Endothelial cell of umbilical vein (primary cell): ENCODE results near the gene P3H2.

Experiments used
- POLR2AphosphoS5 ChIP-seq: IDR thresholded peaks from 2 replicates; pipeline ENCODE4 v1.6.1; 2012; ENCODE audit warnings: low read depth, mild to moderate bottlenecking, control low read depth, low read length, moderate library complexity; ENCODE audit not compliant: insufficient read depth
- TF ChIP-seq, protein P1 (sequence below), 2 donors: IDR thresholded peaks; 1 replicate in 1 of 2; 2 replicates in 1 of 2; pipeline ENCODE4 v1.5.1; 2011; ENCODE audit warnings: low read length in 2 of 2, mild to moderate bottlenecking in 2 of 2, moderate library complexity in 2 of 2, control low read depth in 1 of 2, inconsistent platforms in 1 of 2, low read depth in 1 of 2; ENCODE audit not compliant: insufficient read depth in 1 of 2; ENCODE audit errors: extremely low read depth in 1 of 2

DNA sequence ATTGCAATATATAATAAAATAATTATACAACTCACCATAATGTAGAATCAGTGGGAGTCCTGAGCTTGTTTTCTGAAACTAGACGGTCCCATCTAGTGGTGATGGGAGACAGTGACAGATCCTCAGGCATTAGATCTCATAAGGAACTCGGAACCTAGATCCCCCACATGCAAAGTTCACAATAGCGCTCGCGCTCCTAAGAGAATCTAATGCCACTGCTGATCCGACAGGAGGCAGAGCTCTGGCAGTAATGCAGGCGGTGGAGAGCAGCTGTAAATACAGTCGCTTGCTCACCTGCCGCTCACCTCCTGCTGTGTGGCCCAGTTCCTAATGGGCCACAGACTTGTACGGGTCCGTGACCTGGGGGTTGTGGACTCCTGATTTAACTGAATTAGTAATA is 87.8 kb downstream of the P3H2 start:
- TF ChIP-seq POLR2AphosphoS5: no peak
- TF ChIP-seq, protein P1, sequence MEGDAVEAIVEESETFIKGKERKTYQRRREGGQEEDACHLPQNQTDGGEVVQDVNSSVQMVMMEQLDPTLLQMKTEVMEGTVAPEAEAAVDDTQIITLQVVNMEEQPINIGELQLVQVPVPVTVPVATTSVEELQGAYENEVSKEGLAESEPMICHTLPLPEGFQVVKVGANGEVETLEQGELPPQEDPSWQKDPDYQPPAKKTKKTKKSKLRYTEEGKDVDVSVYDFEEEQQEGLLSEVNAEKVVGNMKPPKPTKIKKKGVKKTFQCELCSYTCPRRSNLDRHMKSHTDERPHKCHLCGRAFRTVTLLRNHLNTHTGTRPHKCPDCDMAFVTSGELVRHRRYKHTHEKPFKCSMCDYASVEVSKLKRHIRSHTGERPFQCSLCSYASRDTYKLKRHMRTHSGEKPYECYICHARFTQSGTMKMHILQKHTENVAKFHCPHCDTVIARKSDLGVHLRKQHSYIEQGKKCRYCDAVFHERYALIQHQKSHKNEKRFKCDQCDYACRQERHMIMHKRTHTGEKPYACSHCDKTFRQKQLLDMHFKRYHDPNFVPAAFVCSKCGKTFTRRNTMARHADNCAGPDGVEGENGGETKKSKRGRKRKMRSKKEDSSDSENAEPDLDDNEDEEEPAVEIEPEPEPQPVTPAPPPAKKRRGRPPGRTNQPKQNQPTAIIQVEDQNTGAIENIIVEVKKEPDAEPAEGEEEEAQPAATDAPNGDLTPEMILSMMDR (IDR thresholded peaks at IDR 0.05; ENCODE audit: extremely low read depth in 1 of 2, insufficient read depth in 1 of 2, low read depth in 1 of 2, low read length in 2 of 2): no peak
